ENCODE results near the gene DAW1. TPM values are rescaled to one million over a fixed set of nuclear protein-coding genes. Genes with fewer than 3 reads are reported as not detected.
A peak's percentile ranks its signal among the peaks of the same experiment; 100 is the strongest.
"Not testable (repeated sequence)": the region's sequence is repeated elsewhere in the genome, so short reads cannot be mapped to it uniquely, and the experiment has no call there.

The DAW1 gene
- polyA plus RNA-seq, 4 donors, result 0.46 to 0.79 (median 0.54) TPM; not detected in 1

DNA sequence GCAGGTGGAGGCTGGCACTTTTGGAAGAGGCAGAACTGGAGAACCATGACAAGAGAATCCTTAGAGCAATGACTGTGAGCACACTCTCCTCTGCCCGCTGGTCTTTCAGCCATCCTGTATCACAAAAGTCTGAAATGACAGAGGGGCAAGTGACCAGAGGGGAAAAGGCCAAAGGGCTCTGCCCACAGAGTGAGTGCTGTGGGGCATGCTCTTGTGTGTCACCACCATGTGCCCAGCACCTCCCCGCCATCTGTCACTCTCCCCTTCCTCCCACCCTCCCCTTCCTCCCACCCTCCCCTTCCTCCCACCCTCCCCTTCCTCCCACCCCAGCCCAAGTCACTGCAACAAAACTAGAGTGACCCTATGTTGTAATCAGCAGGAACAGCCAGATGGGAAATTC is 31.9 kb downstream of the DAW1 start:
- no peak for DNase-seq (ENCODE audit: low read depth in 4 of 4, low spot score in 3 of 4)

DNA sequence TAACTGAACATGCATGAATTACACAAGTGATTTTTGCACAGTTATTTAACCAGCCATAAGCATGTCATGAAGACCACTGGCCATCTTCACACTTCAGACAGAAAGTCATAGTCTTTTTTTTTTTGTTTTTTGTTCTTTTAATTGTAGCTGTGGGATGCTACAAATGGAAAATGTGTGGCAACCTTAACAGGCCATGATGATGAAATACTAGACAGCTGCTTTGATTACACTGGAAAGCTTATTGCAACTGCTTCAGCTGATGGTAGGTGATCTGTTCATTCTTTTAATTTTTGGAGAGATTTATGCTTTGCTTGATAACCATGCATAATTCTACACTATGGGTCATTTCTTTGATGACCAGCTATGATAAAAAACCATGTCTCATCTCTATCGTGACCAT is 35.6 kb downstream of the DAW1 start:
- DNase-seq (ENCODE audit: low read depth in 4 of 4, low spot score in 3 of 4), result no peak

DNA sequence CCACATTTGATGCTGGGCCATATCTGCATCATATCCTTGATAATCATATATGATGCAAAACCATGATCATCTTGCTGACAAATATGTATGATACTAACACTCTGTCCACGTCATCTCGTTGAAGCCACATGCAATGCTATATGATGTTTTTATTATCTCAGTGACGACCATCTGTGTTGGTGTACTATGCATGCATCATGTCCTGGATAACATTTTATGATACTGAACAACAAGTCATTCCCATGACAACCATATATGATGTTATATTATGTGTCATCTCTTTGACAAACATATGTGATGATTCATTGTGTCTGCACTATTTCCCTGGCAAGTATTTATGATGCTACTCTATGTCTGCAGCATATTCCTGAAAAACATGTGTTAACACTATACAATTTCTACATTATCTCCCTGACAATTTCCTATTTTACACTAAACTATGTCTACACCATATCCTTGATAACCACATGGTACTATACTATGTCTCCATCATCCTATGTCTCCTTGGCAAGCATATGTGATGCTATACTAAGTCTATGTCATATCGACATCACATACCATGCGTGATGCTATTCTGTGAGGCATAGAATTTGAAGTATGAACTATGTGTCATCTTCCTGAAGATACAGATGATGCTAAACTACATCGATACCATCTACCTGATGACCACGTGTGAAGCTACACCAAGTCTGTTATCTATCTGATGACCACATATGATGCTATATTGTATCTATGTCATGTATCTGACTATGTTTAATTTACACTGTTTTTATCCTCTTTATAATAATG is 37.0 kb downstream of the DAW1 start:
- no peak for DNase-seq (ENCODE audit: low read depth in 4 of 4, low spot score in 3 of 4)

DNA sequence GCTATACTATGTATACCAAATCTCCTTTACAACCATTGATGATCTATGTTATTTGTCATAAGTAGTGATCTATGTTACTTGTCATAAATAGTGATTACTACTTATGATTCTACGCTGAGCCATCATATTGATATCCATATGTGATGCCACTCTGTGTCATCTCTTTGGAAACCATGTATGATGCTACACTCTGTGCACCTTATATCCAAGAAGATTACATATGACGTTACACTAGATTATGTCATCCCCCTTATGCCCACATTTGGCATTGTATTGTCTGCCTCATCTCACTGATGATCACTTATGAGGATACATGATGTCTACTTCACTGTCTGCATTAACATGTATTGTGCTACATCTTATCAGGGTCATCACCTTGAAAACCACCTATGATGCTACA is 42.9 kb downstream of the DAW1 start:
- no peak for DNase-seq (ENCODE audit: low read depth in 4 of 4, low spot score in 3 of 4)

DNA sequence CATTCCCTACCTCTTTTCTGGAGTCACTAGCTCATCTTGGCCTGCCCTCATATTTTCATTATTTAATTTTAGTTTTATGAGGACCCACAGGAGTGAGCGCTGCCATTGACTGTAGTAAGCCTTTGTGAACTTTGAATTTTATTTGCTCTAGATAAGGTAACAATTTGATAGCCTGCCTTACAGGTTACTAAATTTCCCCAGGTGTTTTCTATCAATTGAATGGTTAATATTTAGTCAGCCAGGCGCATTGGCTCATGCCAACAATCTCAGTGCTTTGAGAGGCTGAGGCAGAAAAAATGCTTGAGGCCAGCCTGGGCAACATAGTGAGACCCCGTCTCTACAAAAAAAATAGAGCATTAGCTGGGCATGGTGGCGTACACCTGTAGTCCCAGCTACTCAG is 50.2 kb downstream of the DAW1 start:
- DNase-seq (ENCODE audit: low read depth in 4 of 4, low spot score in 3 of 4), result no peak

DNA sequence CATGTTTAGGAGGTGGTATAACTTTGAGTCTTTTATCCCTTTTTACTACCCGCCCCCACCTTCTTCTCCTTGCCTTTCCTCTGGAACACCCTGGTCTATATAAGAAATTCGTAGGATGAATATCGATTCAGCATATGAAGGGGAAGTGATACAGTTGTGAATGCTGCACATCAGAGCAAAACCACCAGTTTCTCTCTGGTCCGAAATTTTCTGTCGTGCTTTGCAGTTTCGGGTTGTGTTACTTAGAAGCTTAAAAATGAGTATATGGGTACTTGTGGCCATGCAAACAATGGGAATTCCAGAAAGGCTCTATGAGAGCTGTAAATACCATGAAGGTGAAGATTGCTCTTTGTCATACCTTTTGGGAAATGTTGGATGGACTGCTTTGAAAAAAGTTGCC is 60.6 kb downstream of the DAW1 start:
- no peak for DNase-seq (ENCODE audit: low read depth in 4 of 4, low spot score in 3 of 4)

DNA sequence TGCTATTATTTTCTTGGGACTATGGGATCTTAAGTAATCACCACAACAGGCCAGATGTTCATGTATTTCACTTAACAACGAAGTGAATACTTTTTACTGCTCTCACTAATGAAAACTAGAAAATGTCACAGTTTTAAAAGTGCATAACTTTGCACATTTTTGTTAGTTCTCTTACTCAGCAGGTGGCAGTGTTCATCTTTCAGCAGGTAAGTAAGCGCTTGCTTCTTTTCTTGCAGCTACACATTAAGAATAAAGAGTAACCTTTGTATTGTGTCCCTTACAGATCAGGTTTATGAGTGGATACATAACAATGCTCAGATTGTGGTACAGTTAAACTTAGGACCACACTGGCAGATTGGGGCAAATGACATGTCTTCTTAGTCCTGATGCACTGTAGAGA is 61.0 kb downstream of the DAW1 start:
- no peak for DNase-seq (ENCODE audit: low read depth in 4 of 4, low spot score in 3 of 4)

DNA sequence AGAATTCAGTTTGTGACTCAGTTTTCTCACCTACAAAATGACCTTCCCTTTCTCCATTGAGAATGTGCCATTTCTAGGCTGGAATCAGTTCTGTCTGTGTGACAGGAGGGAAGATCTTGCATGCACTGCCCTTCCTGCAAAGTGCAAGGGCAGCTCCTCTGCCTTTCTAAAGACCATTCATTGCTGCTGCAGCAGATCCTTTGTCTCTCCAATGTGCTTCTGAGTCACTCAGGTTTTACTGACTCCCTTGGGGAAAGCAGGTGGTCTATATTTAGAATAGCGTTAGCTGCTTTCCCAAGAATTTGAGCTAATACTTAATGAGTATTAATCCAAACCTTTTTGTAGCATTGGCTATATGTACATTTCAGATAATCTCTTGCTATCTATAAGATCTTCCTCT is 62.5 kb downstream of the DAW1 start:
- DNase-seq (ENCODE audit: low read depth in 4 of 4, low spot score in 3 of 4), result no peak

DNA sequence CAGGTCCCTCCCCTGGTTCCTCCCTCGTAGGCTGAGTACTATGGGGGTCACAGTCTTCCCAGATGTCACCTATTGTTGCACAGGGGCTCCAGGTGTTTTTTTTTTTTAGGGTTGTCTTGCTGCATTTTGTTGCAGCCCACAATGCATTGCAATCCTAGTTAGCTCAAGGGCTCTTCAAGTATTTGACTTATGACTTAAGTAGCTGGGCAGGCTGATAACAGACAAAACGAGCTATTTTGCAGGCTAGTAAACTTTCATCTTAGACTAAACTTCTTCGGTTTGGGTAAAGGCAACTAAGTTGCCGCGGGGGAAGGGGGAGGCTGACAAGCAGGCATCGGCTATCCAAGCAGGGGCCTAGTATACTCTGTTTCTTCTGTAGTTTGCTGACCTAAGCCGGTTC is 64.8 kb downstream of the DAW1 start:
- not testable (repeated sequence) for DNase-seq (ENCODE audit: low read depth in 4 of 4, low spot score in 3 of 4)

DNA sequence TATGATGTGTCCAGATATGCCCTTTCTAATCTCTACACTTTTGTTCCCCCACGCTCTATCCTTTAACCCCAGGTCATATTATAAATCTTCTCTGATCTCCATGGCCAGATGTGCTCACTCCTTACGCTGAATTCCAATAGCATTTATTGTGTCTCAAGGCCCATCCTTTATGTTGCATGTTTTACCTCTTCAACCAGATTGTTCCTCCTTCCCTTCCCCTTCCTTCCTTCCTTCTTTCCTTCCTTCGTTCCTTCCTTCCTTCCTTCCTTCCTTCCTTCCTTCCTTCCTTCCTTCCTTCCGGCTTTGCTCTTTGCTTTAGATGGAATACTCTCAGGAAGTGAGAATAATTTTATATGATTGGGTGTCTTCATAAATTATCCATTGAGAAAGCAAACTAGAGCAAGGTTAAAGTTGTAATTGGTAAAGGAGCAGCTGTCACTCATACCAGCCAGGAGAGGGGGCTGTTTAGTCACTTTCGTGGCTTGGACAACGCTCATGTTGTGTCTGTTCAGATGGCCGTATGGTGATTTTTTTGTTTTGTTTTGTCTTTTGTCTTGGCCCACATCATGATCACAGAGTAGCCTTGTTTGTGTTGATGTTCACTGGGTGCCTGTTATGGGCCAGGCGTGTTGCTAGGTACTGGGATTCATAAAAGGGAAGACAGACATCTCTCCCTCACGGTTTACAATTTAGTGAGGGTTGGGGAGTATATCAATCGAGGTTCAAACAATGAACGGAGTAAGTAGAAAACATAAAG is 68.0 kb downstream of the DAW1 start:
- DNase-seq (ENCODE audit: low read depth in 4 of 4, low spot score in 3 of 4), result peak in 2 of 4 donors; percentile 0 to 1

DNA sequence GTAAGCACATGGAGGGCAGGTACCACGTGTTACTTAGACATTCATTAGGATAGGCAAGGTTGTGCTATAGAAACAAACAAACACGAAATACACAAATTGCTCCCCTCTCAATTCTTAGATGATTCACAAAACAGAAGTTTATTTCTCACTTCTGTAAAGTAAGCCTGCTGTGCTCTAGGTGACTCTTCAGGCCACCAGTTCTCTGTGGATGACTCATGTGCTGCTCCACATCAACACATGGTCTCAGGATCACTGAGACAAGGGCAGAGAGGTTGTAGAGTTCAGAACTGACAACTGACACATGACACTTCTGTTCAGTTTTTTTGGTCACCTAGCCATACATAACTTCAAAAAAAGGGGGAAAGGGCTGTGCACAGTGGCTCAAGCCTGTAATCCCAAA is 70.6 kb downstream of the DAW1 start:
- DNase-seq (ENCODE audit: low read depth in 4 of 4, low spot score in 3 of 4), result no peak

DNA sequence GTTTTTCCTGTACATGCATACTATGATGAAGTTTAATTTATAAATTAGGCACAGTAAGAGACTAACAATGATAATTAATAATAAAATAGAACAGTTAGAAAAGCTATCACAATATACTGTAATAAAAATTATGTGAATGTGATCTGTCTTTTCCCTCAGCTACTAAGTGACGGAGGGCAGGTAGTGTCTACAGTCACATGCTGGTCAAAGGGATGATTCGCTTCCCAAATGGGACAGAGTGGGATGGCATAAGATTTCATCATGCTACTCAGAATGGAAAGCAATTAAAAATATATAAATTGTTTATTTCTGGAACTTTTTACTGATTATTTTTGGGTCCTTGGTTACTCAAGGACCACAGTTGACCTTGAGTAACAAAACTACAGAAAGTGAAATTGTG is 71.5 kb downstream of the DAW1 start:
- DNase-seq (ENCODE audit: low read depth in 4 of 4, low spot score in 3 of 4), result no peak

DNA sequence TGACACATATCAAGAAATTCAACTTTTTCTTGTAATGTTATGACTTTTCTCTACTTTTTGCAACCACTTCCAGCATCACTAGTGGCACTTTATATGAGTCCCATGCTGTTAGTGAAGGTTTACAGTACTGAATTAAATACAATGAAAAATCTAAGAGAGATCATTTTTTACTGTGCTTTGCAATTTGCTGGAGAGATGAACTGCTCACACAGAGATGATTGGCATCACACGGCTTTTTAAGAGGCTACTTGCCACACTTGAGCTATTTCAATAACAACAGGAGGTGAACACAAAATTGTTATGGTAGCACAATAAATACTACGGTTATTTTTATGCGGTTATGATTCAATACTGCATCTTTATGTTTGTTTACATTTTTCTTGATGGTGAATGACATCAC is 88.9 kb downstream of the DAW1 start:
- DNase-seq (ENCODE audit: low read depth in 4 of 4, low spot score in 3 of 4), result no peak

DNA sequence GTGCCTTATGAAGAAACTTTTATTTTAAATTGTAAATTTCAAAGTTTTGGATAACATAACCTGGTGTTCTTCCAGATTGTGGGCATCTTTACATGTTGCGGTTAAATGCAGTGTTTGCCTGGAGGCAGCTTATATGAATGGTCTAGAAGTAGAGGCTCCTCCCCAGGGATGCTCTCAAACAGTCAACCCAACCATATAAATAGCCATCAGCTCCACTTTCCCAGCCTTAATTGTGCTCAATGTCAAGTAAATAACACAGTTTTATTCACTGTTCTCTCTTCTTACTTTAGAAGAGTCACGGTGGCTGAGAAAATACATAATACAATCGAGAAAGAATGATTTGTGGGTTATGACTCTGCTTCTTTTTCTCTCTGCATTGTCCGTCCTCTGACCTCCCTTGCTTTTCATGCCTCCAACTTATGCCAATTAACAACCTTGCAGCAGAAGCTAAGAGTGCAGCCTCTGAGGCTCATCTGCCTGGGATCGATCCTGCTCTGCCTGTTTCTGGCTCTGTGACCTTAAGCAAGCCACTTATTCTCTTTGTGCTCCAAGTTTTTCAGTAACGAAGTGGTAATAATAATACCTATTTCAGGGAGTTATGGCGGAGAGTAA is 100.3 kb downstream of the DAW1 start:
- no peak for DNase-seq (ENCODE audit: low read depth in 4 of 4, low spot score in 3 of 4)

DNA sequence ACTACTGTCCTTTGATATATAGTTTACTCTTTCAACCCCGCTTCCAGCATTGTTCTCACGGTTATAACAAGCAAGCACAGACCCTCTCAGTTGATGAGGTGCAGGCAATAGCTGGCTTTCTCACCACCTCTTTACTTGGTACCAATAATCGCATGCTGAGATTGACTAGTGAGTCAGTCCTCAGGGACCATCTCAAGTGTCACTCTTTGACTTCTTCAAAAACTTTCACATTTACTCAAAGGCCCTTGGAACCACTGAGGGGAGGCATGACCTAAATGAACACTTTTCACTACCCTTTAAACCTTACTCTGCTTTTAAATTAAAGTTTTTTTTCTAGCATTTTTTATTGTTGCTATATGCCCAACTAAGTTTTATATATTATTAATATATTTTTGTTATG is 101.8 kb downstream of the DAW1 start:
- no peak for DNase-seq (ENCODE audit: low read depth in 4 of 4, low spot score in 3 of 4)

Other genes starting within 250 kb of the DAW1 start
- not detected for gene SCYGR5, start 204.8 kb upstream of the DAW1 start, polyA plus RNA-seq (ENCODE audit: insufficient read length in 4 of 4)
- gene SLC19A3, start 153.6 kb upstream of the DAW1 start, polyA plus RNA-seq (ENCODE audit: insufficient read length in 4 of 4), result 10 to 100 TPM in 1 of 4 donors, 1 to 10 TPM in 3; 1.3 to 11.0 (median 6.9) TPM
- gene SCYGR6, start 146.9 kb upstream of the DAW1 start, polyA plus RNA-seq (ENCODE audit: insufficient read length in 4 of 4), result not detected
- not detected for gene SCYGR7, start 143.3 kb upstream of the DAW1 start, polyA plus RNA-seq (ENCODE audit: insufficient read length in 4 of 4)
- gene SCYGR8, start 125.7 kb upstream of the DAW1 start, polyA plus RNA-seq (ENCODE audit: insufficient read length in 4 of 4), result not detected
- under 1 TPM; 0.36 to 0.94 (median 0.75) TPM for gene CCL20, start 57.8 kb upstream of the DAW1 start, polyA plus RNA-seq (ENCODE audit: insufficient read length in 4 of 4)

Measured in left renal pelvis (tissue), 4 donors.